HEK293 (cell line): ENCODE measurements around the gene FBXW11.

Experiments used
- CTCF ChIA-PET: fragments of 350-600 bp; formaldehyde crosslinking; extraction: SDS; loops from one replicate; lab custom pipeline; 2021; ENCODE audit warnings: antibody characterized with exemption; lab: Yijun Ruan, JAX
- POLR2A ChIA-PET: fragments of 300-600 bp; formaldehyde crosslinking; extraction: SDS; loops from one replicate; lab custom pipeline; 2020; ENCODE audit warnings: antibody characterized with exemption, inconsistent platforms; lab: Yijun Ruan, JAX
- H3K27ac ChIP-seq: fragments of 200-500 bp; sonication (Bioruptor generic); 2 replicates; pipeline ENCODE4 v1.5.1; 2014; ENCODE audit warnings: low read depth, low read length, control low read depth, inconsistent platforms; ENCODE audit errors: extremely low read depth
- H3K36me3 ChIP-seq, 2 experiments: fragments of 200-500 bp in 1 of 2; sonication (Bioruptor generic) in 1 of 2; 1 replicate in 1 of 2; 2 replicates in 1 of 2; pipeline ENCODE4 v1.5.1; 2014 to 2017; ENCODE audit warnings: inconsistent platforms in 2 of 2, low read length in 2 of 2; ENCODE audit not compliant: control insufficient read depth in 2 of 2, insufficient read depth in 1 of 2
- H3K4me1 ChIP-seq: fragments of 200-500 bp; sonication (Bioruptor generic); 2 replicates; pipeline ENCODE4 v1.5.1; 2014; ENCODE audit warnings: mild to moderate bottlenecking, low read length, inconsistent platforms; ENCODE audit not compliant: control insufficient read depth, insufficient read depth
- H3K4me3 ChIP-seq: 2 replicates; pipeline ENCODE4 v1.5.1; 2011; ENCODE audit warnings: low read depth, mild to moderate bottlenecking, control low read depth, low read length, moderate library complexity
- H3K9me3 ChIP-seq: fragments of 200-500 bp; sonication (Bioruptor generic); 2 replicates; pipeline ENCODE4 v1.5.1; 2014; ENCODE audit warnings: low read depth, low read length, inconsistent platforms; ENCODE audit not compliant: control insufficient read depth, insufficient read depth
- ELK4 ChIP-seq: IDR thresholded peaks from 2 replicates; pipeline ENCODE4 v1.6.1; 2011; ENCODE audit warnings: mild to moderate bottlenecking, low read depth, low read length, borderline replicate concordance
- INSM2 ChIP-seq: fragments of 450-650 bp; formaldehyde crosslinking; IDR thresholded peaks from 2 replicates; pipeline ENCODE4 v1.5.1; 2016; ENCODE audit warnings: missing biosample characterization, missing genetic modification characterization
- KLF1 ChIP-seq: fragments of 450-650 bp; formaldehyde crosslinking; IDR thresholded peaks from 2 replicates; pipeline ENCODE4 v1.5.1; 2016; ENCODE audit warnings: missing biosample characterization, missing genetic modification characterization
- REST ChIP-seq: fragments of 450-650 bp; formaldehyde crosslinking; IDR thresholded peaks from 2 replicates; pipeline ENCODE4 v1.5.1; 2016; ENCODE audit warnings: missing biosample characterization, missing genetic modification characterization
- ZBTB49 ChIP-seq: fragments of 450-650 bp; formaldehyde crosslinking; IDR thresholded peaks from 2 replicates; pipeline ENCODE4 v1.5.1; 2016; ENCODE audit warnings: missing biosample characterization, missing genetic modification characterization, low read depth
- ZBTB6 ChIP-seq: fragments of 450-650 bp; formaldehyde crosslinking; IDR thresholded peaks from 2 replicates; pipeline ENCODE4 v1.5.1; 2017; ENCODE audit warnings: missing biosample characterization, missing genetic modification characterization
- ZFP69B ChIP-seq: fragments of 450-650 bp; formaldehyde crosslinking; IDR thresholded peaks from 2 replicates; pipeline ENCODE4 v1.5.1; 2016; ENCODE audit warnings: missing biosample characterization, missing genetic modification characterization
- ZNF16 ChIP-seq: fragments of 450-650 bp; formaldehyde crosslinking; IDR thresholded peaks from 2 replicates; pipeline ENCODE4 v1.5.1; 2016; ENCODE audit warnings: low read depth, missing biosample characterization, missing genetic modification characterization
- ZNF223 ChIP-seq: fragments of 450-650 bp; formaldehyde crosslinking; IDR thresholded peaks from 2 replicates; pipeline ENCODE4 v1.5.1; 2016; ENCODE audit warnings: missing biosample characterization, missing genetic modification characterization
- ZNF350 ChIP-seq: fragments of 450-650 bp; formaldehyde crosslinking; IDR thresholded peaks from 2 replicates; pipeline ENCODE4 v1.5.0; 2017; ENCODE audit warnings: missing biosample characterization, mild to moderate bottlenecking, missing genetic modification characterization
- ZNF366 ChIP-seq: fragments of 450-650 bp; formaldehyde crosslinking; conservative IDR thresholded peaks from 2 replicates; pipeline ENCODE4 v1.5.1; 2016; ENCODE audit warnings: missing biosample characterization, missing genetic modification characterization
- ZNF391 ChIP-seq: fragments of 450-650 bp; formaldehyde crosslinking; IDR thresholded peaks from 2 replicates; pipeline ENCODE4 v1.5.1; 2016; ENCODE audit warnings: low read depth, missing biosample characterization, missing genetic modification characterization, borderline replicate concordance
- ZNF529 ChIP-seq: fragments of 450-650 bp; formaldehyde crosslinking; IDR thresholded peaks from 2 replicates; pipeline ENCODE4 v1.5.1; 2017; ENCODE audit warnings: missing genetic modification characterization, missing biosample characterization; ENCODE audit not compliant: insufficient replicate concordance
- ZNF621 ChIP-seq: fragments of 450-650 bp; formaldehyde crosslinking; IDR thresholded peaks from 2 replicates; pipeline ENCODE4 v1.5.1; 2017; ENCODE audit warnings: missing biosample characterization, missing genetic modification characterization
- ZNF629 ChIP-seq: fragments of 450-650 bp; formaldehyde crosslinking; IDR thresholded peaks from 2 replicates; pipeline ENCODE4 v1.5.1; 2017; ENCODE audit warnings: missing biosample characterization, missing genetic modification characterization
- ZNF645 ChIP-seq: fragments of 450-650 bp; formaldehyde crosslinking; IDR thresholded peaks from 2 replicates; pipeline ENCODE4; 2016; ENCODE audit warnings: missing biosample characterization, missing genetic modification characterization
- ZNF704 ChIP-seq: fragments of 450-650 bp; formaldehyde crosslinking; IDR thresholded peaks from 2 replicates; pipeline ENCODE4 v1.5.1; 2016; ENCODE audit warnings: missing biosample characterization, missing genetic modification characterization
- ZNF768 ChIP-seq: fragments of 450-650 bp; formaldehyde crosslinking; IDR thresholded peaks from 2 replicates; pipeline ENCODE4 v1.5.1; 2018; ENCODE audit warnings: missing biosample characterization, mild to moderate bottlenecking, missing genetic modification characterization
- ZNF776 ChIP-seq: fragments of 450-650 bp; formaldehyde crosslinking; IDR thresholded peaks from 2 replicates; pipeline ENCODE4 v1.5.0; 2017; ENCODE audit warnings: missing biosample characterization, missing genetic modification characterization, borderline replicate concordance
- ZNF837 ChIP-seq: fragments of 450-650 bp; formaldehyde crosslinking; IDR thresholded peaks from 2 replicates; pipeline ENCODE4 v1.5.1; 2016; ENCODE audit warnings: missing biosample characterization, missing genetic modification characterization
- ZSCAN16 ChIP-seq: fragments of 450-650 bp; formaldehyde crosslinking; IDR thresholded peaks from 2 replicates; pipeline ENCODE4 v1.5.1; 2016; ENCODE audit warnings: missing biosample characterization, missing genetic modification characterization
- ZXDB ChIP-seq: fragments of 450-650 bp; formaldehyde crosslinking; IDR thresholded peaks from 2 replicates; pipeline ENCODE4 v1.5.1; 2016; ENCODE audit warnings: missing biosample characterization, missing genetic modification characterization

The FBXW11 gene

GRCh38 chr5:171953860-171954701, 52.4 kb downstream of the FBXW11 start (continued):
- TF ChIP-seq ZNF16 (tag by site-specific recombination) (no peak), ZNF629 (tag by site-specific recombination) (peak; percentile 36; the same call in 1 of the 2 replicates), ZNF366 (tag by site-specific recombination) (peak; percentile 19; the same call in 1 of the 2 replicates)

GRCh38 chr5:171952021-171952420, 54.4 kb downstream of the FBXW11 start:
- Histone ChIP-seq H3K4me3 (no peak overlapping the region), H3K9me3 (no peaks in the 10 kb centered on the region), H3K36me3 (no peaks in the 10 kb centered on the region), H3K27ac (no peak overlapping the region), H3K4me1 (peaks cover 34% of the 10 kb centered on the region)
- no peak for TF ChIP-seq ZSCAN16 (tag by site-specific recombination)
- TF ChIP-seq ZFP69B = no peak
- TF ChIP-seq ZBTB49 (tag by site-specific recombination) = no peak
- no peak for TF ChIP-seq ZNF350
- no peak for TF ChIP-seq ZXDB (tag by site-specific recombination)
- no peak for TF ChIP-seq ZNF223 (tag by site-specific recombination)
- no peak for TF ChIP-seq ZNF704 (tag by site-specific recombination)
- TF ChIP-seq REST (tag by site-specific recombination) = no peak
- TF ChIP-seq ELK4 = no peak
- TF ChIP-seq KLF1 (tag by site-specific recombination) = no peak
- no peak for TF ChIP-seq ZNF837 (tag by site-specific recombination)
- no peak for TF ChIP-seq ZNF529 (tag by site-specific recombination)
- TF ChIP-seq INSM2 = no peak
- no peak for TF ChIP-seq ZNF391 (tag by site-specific recombination)
- no peak for TF ChIP-seq ZNF768 (tag by site-specific recombination)
- TF ChIP-seq ZNF776 = no peak
- no peak for TF ChIP-seq ZNF645 (tag by site-specific recombination)
- TF ChIP-seq ZBTB6 = no peak
- no peak for TF ChIP-seq ZNF621
- CTCF ChIA-PET = interaction anchor here (0.8 to 1.3 kb wide), 3 partner anchors 9 to 237 kb away, joined by 3 to 4 read pairs (median 3); partner anchors contain the start of gene STK10
- POLR2A ChIA-PET = no interaction called here
